Pericardium fibroblast (primary cell): Measurements from ENCODE around the gene ROMO1. TPM values are rescaled to one million over a fixed set of nuclear protein-coding genes. Genes with fewer than 3 reads are reported as not detected.

ENCODE experiments used
- total RNA-seq: library from RNA; depleted of rRNA; stranded (reverse); fragments of >200 nt; gene quantifications from 2 replicates; pipeline ENCODE4 v1.2.3, GENCODE V29; 2015

Gene ROMO1
- 415 and 424 TPM in 2 replicates for total RNA-seq

GRCh38 chr20:35699127-35699956 is at the start of gene ROMO1, which contains the start of gene NFS1:
ROMO1 (plus strand) TSS chr20:35699405; CDS start chr20:35699633, 228 bp downstream.
NFS1 (minus strand) TSS chr20:35699352; CDS start chr20:35699288, 64 bp downstream.

DNA sequence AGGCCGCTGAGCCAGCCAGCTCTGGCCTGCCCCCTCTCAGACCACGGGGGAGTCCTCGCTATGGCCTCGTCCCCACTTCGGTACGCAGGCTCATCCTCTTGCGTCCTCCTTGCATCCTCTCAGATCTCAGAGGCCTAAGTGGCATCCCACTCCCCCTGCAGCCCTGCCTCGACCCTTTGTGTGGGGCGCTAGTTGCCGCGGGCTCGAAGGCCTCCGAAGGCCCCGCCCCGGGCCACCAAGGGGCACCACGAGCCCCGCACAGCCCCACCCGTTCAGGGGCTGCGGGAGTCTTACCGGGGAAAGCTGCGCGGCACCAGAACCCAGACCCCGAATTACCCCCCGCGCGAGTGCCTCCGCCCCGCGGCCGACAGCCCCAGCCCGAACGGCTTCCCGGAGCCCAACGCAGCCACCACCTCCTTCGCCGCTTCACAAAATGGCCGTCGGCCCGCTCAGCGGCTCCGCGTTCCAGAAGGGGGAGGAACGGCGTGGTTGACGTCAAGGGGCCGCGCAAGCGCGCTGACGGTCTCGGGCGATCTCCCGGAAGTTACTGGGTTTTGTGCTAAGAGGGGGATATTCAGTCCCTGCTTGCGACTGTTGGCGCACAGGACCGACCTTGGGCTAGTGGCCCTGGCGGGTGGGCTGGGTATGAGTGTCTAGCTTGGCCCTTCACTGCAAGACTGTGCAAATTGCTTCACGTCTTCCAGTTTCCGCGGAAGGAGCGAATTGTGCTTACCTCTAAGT is 34.6 kb upstream of the ROMO1 start, which contains the start of the genes CPNE1 and RBM12:
Gene CPNE1, minus strand, starts transcription at position 435 of the 741 bp plus-strand sequence. CDS start 31,977 bp downstream, outside the sequence.
Gene RBM12, minus strand, starts transcription at position 435 of the 741 bp plus-strand sequence. CDS start 9,578 bp downstream, outside the sequence.

DNA sequence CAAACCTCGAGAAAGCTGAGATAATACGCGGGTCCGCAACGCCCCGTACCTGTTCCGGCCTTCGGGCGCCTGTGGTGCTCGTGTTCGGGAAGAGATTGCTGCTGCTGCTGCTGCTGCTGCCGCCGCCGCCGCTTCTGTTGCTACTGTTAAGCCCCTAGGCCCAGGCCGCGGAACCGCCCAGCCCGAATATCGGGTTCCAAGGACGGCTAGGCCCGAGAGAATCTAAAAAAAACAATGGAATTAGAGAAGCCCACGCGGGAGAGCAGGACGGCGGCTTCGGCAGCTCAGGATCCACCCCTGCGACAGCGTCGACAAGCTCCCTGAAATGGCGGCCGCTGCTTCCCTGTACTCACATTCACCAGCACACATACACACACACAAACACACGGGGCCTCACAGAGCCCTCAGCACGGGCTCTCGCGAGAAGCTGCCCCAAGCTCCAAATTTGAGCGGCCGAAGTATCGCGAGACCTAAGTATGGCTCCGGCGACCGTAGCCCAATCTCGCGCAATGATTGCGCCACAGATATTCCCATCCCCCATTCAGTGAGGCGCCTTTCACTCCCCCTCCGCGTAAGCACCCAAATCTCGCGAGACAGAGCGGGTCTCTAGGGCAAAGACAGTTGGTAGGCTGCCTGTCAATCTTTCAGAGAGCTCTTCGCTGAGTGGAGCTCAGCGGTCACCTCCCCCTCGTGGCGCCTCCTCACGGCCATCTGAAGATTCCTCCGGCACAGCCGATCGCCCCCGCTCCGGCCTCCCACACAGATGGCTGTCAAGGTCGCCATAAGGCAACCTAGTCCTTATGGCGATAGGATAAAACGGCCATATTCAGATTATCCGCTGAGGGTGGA is 42.9 kb downstream of the ROMO1 start, which contains the start of gene RBM39:
Gene RBM39, minus strand, starts transcription at position 369 of the 849 bp plus-strand sequence. CDS start 1,386 bp downstream, outside the sequence.

Other genes starting within 250 kb of the ROMO1 start
- gene CEP250, start 243.8 kb upstream of the ROMO1 start, total RNA-seq = 12.0 and 14.5 TPM in 2 replicates
- not detected in 2 replicates for gene C20orf173, start 169.8 kb upstream of the ROMO1 start, total RNA-seq
- 361 and 367 TPM in 2 replicates for gene ERGIC3, start 157.3 kb upstream of the ROMO1 start, total RNA-seq
- 12.4 and 13.5 TPM in 2 replicates for gene SPAG4, start 83.6 kb upstream of the ROMO1 start, total RNA-seq
- gene CPNE1, start 34.5 kb upstream of the ROMO1 start, total RNA-seq = 97.2 and 123 TPM in 2 replicates
- gene RBM12, start 34.5 kb upstream of the ROMO1 start, total RNA-seq = 21.0 and 21.9 TPM in 2 replicates
- gene NFS1, start 53 bp upstream of the ROMO1 start, total RNA-seq = 14.1 and 19.1 TPM in 2 replicates
- gene RBM39, start 42.9 kb downstream of the ROMO1 start, total RNA-seq = 145 and 162 TPM in 2 replicates
- 20.3 and 46.7 TPM in 2 replicates for gene PHF20, start 72.6 kb downstream of the ROMO1 start, total RNA-seq